ENCODE measurements around the gene IGFBP2. TPM values are rescaled to one million over a fixed set of nuclear protein-coding genes. Genes with fewer than 3 reads are reported as not detected.

The IGFBP2 gene
- total and polyA plus RNA-seq, 7 experiments from 2014 or later = 0.18 to 58.9 TPM; not detected in 5

- H3K36me3 ChIP-seq (ENCODE audit: control insufficient read depth in 2 of 3, insufficient read depth in 3 of 3, low read length in 3 of 3) = no peaks in the 10 kb centered on the region
- H3K4me3 Mint-ChIP-seq = no peak overlapping the region
- CTCF ChIA-PET = no interaction called here
Measured at GRCh38 chr2:216653931-216654365, 20.7 kb downstream of the IGFBP2 start.

GRCh38 chr2:216654528-216655052 lies 21.4 kb downstream of the IGFBP2 start:
- no peaks in the 10 kb centered on the region for H3K27me3 ChIP-seq (ENCODE audit: control insufficient read depth in 2 of 2, insufficient read depth in 2 of 2, low read length in 2 of 2)
- Mint-ChIP-seq H3K4me1 (peaks cover 0 to 8% (median 0%) of the 10 kb centered on the region in 7 donors), H3K4me3 (no peak overlapping the region), H3K36me3 (no peaks in the 10 kb centered on the region), H3K27me3 (peaks cover 0 to 7% (median 4%) of the 10 kb centered on the region in 5 donors), H3K9me3 (no peaks in the 10 kb centered on the region), H3K27ac (peak overlapping the region in 1 of 9 donors; percentile 25)
- H3K27ac ChIP-seq (ENCODE audit: low read depth, low read length) = no peak overlapping the region
- no peaks in the 10 kb centered on the region for H3K4me1 ChIP-seq (ENCODE audit: control insufficient read depth in 2 of 2, insufficient read depth in 2 of 2, low read length in 2 of 2)
- no peak overlapping the region for H3K4me3 ChIP-seq (ENCODE audit: low read length)
- ATAC-seq (no peak), DNase-seq (no peak)
- intact Hi-C loops (cut with micrococcal nuclease) = no loop called here
- H3K9me3 ChIP-seq (ENCODE audit: control insufficient read depth in 2 of 3, low read length in 3 of 3) = no peaks in the 10 kb centered on the region
- ChIA-PET POLR2A (no interaction called here), CTCF (no interaction called here)
- no peaks in the 10 kb centered on the region for H3K36me3 ChIP-seq (ENCODE audit: control insufficient read depth in 2 of 3, insufficient read depth in 3 of 3, low read length in 3 of 3)

More at GRCh38 chr2:216653931-216654365, 20.7 kb downstream of the IGFBP2 start:
- H3K4me3 ChIP-seq (ENCODE audit: low read length) = no peak overlapping the region
- DNase-seq = no peak
- ATAC-seq = no peak
- no peak overlapping the region for H3K27ac ChIP-seq (ENCODE audit: low read depth, low read length)
- Mint-ChIP-seq H3K4me1 (peaks cover 0 to 8% (median 0%) of the 10 kb centered on the region in 7 donors), H3K27me3 (peaks cover 0 to 7% (median 4%) of the 10 kb centered on the region in 5 donors), H3K9me3 (no peaks in the 10 kb centered on the region), H3K36me3 (no peaks in the 10 kb centered on the region), H3K27ac (no peak overlapping the region)
- no peaks in the 10 kb centered on the region for H3K27me3 ChIP-seq (ENCODE audit: control insufficient read depth in 2 of 2, insufficient read depth in 2 of 2, low read length in 2 of 2)
- intact Hi-C loops (cut with micrococcal nuclease) = no loop called here
- H3K4me1 ChIP-seq (ENCODE audit: control insufficient read depth in 2 of 2, insufficient read depth in 2 of 2, low read length in 2 of 2) = no peaks in the 10 kb centered on the region
- POLR2A ChIA-PET = no interaction called here
- H3K9me3 ChIP-seq (ENCODE audit: control insufficient read depth in 2 of 3, low read length in 3 of 3) = no peaks in the 10 kb centered on the region

- H3K36me3 ChIP-seq (ENCODE audit: control insufficient read depth in 2 of 3, insufficient read depth in 3 of 3, low read length in 3 of 3) = no peaks in the 10 kb centered on the region
- no peaks in the 10 kb centered on the region for H3K9me3 ChIP-seq (ENCODE audit: control insufficient read depth in 2 of 3, low read length in 3 of 3)
- intact Hi-C loops (cut with micrococcal nuclease) = no loop called here
- no peak overlapping the region for H3K4me3 Mint-ChIP-seq
- ChIA-PET CTCF (interaction anchor here (0.7 kb wide), 1 partner anchor 1128 kb away, joined by 3 read pairs; no protein-coding TSS in a partner anchor), POLR2A (no interaction called here)
- no peaks in the 10 kb centered on the region for H3K27me3 ChIP-seq (ENCODE audit: control insufficient read depth in 2 of 2, insufficient read depth in 2 of 2, low read length in 2 of 2)
- no peak overlapping the region for H3K4me3 ChIP-seq (ENCODE audit: low read length)
- no peak for DNase-seq
- no peak overlapping the region for H3K27ac ChIP-seq (ENCODE audit: low read depth, low read length)
- ATAC-seq = no peak
- H3K4me1 ChIP-seq (ENCODE audit: control insufficient read depth in 2 of 2, insufficient read depth in 2 of 2, low read length in 2 of 2) = no peaks in the 10 kb centered on the region
- peaks cover 0 to 2% (median 0%) of the 10 kb centered on the region in 5 donors for H3K36me3 Mint-ChIP-seq
- H3K4me1 Mint-ChIP-seq = peaks cover 0 to 3% (median 0%) of the 10 kb centered on the region in 7 donors
- no peaks in the 10 kb centered on the region for H3K9me3 Mint-ChIP-seq
- H3K27me3 Mint-ChIP-seq = peaks cover 0 to 6% (median 3%) of the 10 kb centered on the region in 5 donors
- H3K27ac Mint-ChIP-seq = no peak overlapping the region
Measured at GRCh38 chr2:216657086-216657855, 24.1 kb downstream of the IGFBP2 start.

DNA sequence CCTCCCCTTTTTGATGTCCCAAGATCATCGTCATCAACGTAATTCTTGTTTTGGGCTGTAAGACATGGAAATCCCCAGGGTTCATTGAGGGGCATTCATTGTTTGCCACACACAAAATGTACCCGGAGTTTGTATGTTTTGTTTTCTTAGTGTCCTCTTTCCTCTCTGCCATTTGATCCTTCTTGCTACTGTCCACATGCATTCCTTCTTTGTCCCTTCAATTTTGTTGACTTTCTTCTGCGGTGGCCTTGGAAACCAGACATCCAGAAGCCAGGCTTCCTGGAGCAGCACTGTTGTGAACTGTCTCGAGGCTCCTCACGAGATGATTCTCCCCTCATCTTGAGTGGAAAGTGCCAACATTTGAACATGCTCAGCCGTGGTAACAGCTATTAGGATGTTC lies 24.8 kb downstream of the IGFBP2 start:
- ChIA-PET CTCF (interaction anchor here (0.6 kb wide), 1 partner anchor 548 kb away, joined by 5 read pairs; no protein-coding TSS in a partner anchor), POLR2A (no interaction called here)
- no peaks in the 10 kb centered on the region for H3K36me3 ChIP-seq (ENCODE audit: control insufficient read depth in 2 of 3, insufficient read depth in 3 of 3, low read length in 3 of 3)
- Mint-ChIP-seq H3K36me3 (peaks cover 0 to 3% (median 0%) of the 10 kb centered on the region in 5 donors), H3K27me3 (peaks cover 0 to 2% (median 0%) of the 10 kb centered on the region in 5 donors), H3K9me3 (no peaks in the 10 kb centered on the region), H3K27ac (no peak overlapping the region), H3K4me3 (no peak overlapping the region), H3K4me1 (peaks cover 0 to 3% (median 0%) of the 10 kb centered on the region in 7 donors)
- H3K27ac ChIP-seq (ENCODE audit: low read depth, low read length) = no peak overlapping the region
- no peaks in the 10 kb centered on the region for H3K9me3 ChIP-seq (ENCODE audit: control insufficient read depth in 2 of 3, low read length in 3 of 3)
- H3K27me3 ChIP-seq (ENCODE audit: control insufficient read depth in 2 of 2, insufficient read depth in 2 of 2, low read length in 2 of 2) = no peaks in the 10 kb centered on the region
- no peak overlapping the region for H3K4me3 ChIP-seq (ENCODE audit: low read length)
- intact Hi-C loops (cut with micrococcal nuclease) = no loop called here
- ATAC-seq (no peak), DNase-seq (no peak)
- no peaks in the 10 kb centered on the region for H3K4me1 ChIP-seq (ENCODE audit: control insufficient read depth in 2 of 2, insufficient read depth in 2 of 2, low read length in 2 of 2)

- Histone ChIP-seq H3K4me1 (ENCODE audit: control insufficient read depth in 2 of 2, insufficient read depth in 2 of 2, low read length in 2 of 2) (no peaks in the 10 kb centered on the region), H3K27me3 (ENCODE audit: control insufficient read depth in 2 of 2, insufficient read depth in 2 of 2, low read length in 2 of 2) (no peaks in the 10 kb centered on the region), H3K9me3 (ENCODE audit: control insufficient read depth in 2 of 3, low read length in 3 of 3) (no peaks in the 10 kb centered on the region), H3K36me3 (ENCODE audit: control insufficient read depth in 2 of 3, insufficient read depth in 3 of 3, low read length in 3 of 3) (no peaks in the 10 kb centered on the region), H3K27ac (ENCODE audit: low read depth, low read length) (no peak overlapping the region), H3K4me3 (ENCODE audit: low read length) (no peak overlapping the region)
- ChIA-PET POLR2A (no interaction called here), CTCF (no interaction called here)
- ATAC-seq (no peak), DNase-seq (no peak)
- Mint-ChIP-seq H3K4me1 (peaks cover 0 to 3% (median 0%) of the 10 kb centered on the region in 7 donors), H3K9me3 (no peaks in the 10 kb centered on the region), H3K4me3 (no peak overlapping the region), H3K27me3 (no peaks in the 10 kb centered on the region), H3K36me3 (peaks cover 0 to 3% (median 0%) of the 10 kb centered on the region in 5 donors), H3K27ac (no peak overlapping the region)
- intact Hi-C loops (cut with micrococcal nuclease) = no loop called here
Measured at GRCh38 chr2:216658757-216659156, 25.5 kb downstream of the IGFBP2 start.

- POLR2A ChIA-PET = no interaction called here
- CTCF ChIA-PET = no interaction called here
- no peaks in the 10 kb centered on the region for H3K4me1 ChIP-seq (ENCODE audit: control insufficient read depth in 2 of 2, insufficient read depth in 2 of 2, low read length in 2 of 2)
- H3K4me1 Mint-ChIP-seq = peaks cover 0 to under 1% (median 0%) of the 10 kb centered on the region in 7 donors
- H3K9me3 ChIP-seq (ENCODE audit: control insufficient read depth in 2 of 3, low read length in 3 of 3) = no peaks in the 10 kb centered on the region
- H3K27ac ChIP-seq (ENCODE audit: low read depth, low read length) = no peak overlapping the region
- ATAC-seq = no peak
- H3K36me3 Mint-ChIP-seq = peaks cover 0 to 3% (median 0%) of the 10 kb centered on the region in 5 donors
- H3K27me3 ChIP-seq (ENCODE audit: control insufficient read depth in 2 of 2, insufficient read depth in 2 of 2, low read length in 2 of 2) = no peaks in the 10 kb centered on the region
- H3K9me3 Mint-ChIP-seq = no peaks in the 10 kb centered on the region
- no peak overlapping the region for H3K4me3 Mint-ChIP-seq
- no peak overlapping the region for H3K27ac Mint-ChIP-seq
- no peak for DNase-seq
- intact Hi-C loops (cut with micrococcal nuclease) = no loop called here
- H3K4me3 ChIP-seq (ENCODE audit: low read length) = no peak overlapping the region
- no peaks in the 10 kb centered on the region for H3K27me3 Mint-ChIP-seq
- no peaks in the 10 kb centered on the region for H3K36me3 ChIP-seq (ENCODE audit: control insufficient read depth in 2 of 3, insufficient read depth in 3 of 3, low read length in 3 of 3)
Measured at GRCh38 chr2:216659276-216659675, 26.1 kb downstream of the IGFBP2 start.
